ENCODE measurements around the gene TMEFF2.

Gene TMEFF2

GRCh38 chr2:191917967-191918651 is 276.6 kb downstream of the TMEFF2 start:
- H3K27ac ChIP-seq: no peak overlapping the region
- no peak for DNase-seq (ENCODE audit: low read depth, low spot score)

GRCh38 chr2:191917430-191917881 is 277.3 kb downstream of the TMEFF2 start:
- no peak for DNase-seq (ENCODE audit: low read depth, low spot score)
- H3K27ac ChIP-seq: no peak overlapping the region

GRCh38 chr2:191916826-191917225 is 277.9 kb downstream of the TMEFF2 start:
- no peak for DNase-seq (ENCODE audit: low read depth, low spot score)
- no peak overlapping the region for H3K27ac ChIP-seq

- no peak overlapping the region for H3K27ac ChIP-seq
- DNase-seq (ENCODE audit: low read depth, low spot score): no peak
These were observed 279.0 kb downstream of the TMEFF2 start for GRCh38 chr2:191915750-191916149.

- no peak for DNase-seq (ENCODE audit: low read depth, low spot score)
- no peak overlapping the region for H3K27ac ChIP-seq
These were observed 280.9 kb downstream of the TMEFF2 start for GRCh38 chr2:191913796-191914195.

- no peak overlapping the region for H3K27ac ChIP-seq
- no peak for DNase-seq (ENCODE audit: low read depth, low spot score)
These were observed 282.0 kb downstream of the TMEFF2 start for GRCh38 chr2:191912764-191913163.

- H3K27ac ChIP-seq: no peak overlapping the region
- peak; percentile 14 for DNase-seq (ENCODE audit: low read depth, low spot score)
These were observed 284.2 kb downstream of the TMEFF2 start for GRCh38 chr2:191910518-191910917.

GRCh38 chr2:191908874-191909273 is 285.9 kb downstream of the TMEFF2 start:
- no peak overlapping the region for H3K27ac ChIP-seq
- no peak for DNase-seq (ENCODE audit: low read depth, low spot score)

- DNase-seq (ENCODE audit: low read depth, low spot score): no peak
- no peak overlapping the region for H3K27ac ChIP-seq
These were observed 287.2 kb downstream of the TMEFF2 start for GRCh38 chr2:191907545-191907944.

GRCh38 chr2:191907091-191907490 is 287.6 kb downstream of the TMEFF2 start:
- H3K27ac ChIP-seq: no peak overlapping the region
- DNase-seq (ENCODE audit: low read depth, low spot score): no peak

- no peak for DNase-seq (ENCODE audit: low read depth, low spot score)
- no peak overlapping the region for H3K27ac ChIP-seq
These were observed 289.4 kb downstream of the TMEFF2 start for GRCh38 chr2:191905336-191905735.

GRCh38 chr2:191901031-191901430 is 293.7 kb downstream of the TMEFF2 start:
- no peak for DNase-seq (ENCODE audit: low read depth, low spot score)
- H3K27ac ChIP-seq: no peak overlapping the region

GRCh38 chr2:191899410-191899809 is 295.3 kb downstream of the TMEFF2 start:
- peak; percentile 60 for DNase-seq (ENCODE audit: low read depth, low spot score)
- peak overlapping the region; percentile 12 for H3K27ac ChIP-seq

Measured in epithelial cell of prostate (primary cell).